Endodermal cell (in vitro differentiated cells): ENCODE measurements around the gene MAD2L1. TPM values are rescaled to one million over a fixed set of nuclear protein-coding genes. Genes with fewer than 3 reads are reported as not detected.

Source experiments
- DNase-seq: peaks from one replicate; pipeline ENCODE4 v3.0.0-alpha.2; 2017
- H3K27ac ChIP-seq: 2 replicates; pipeline ENCODE4 v1.5.1; 2013; ENCODE audit warnings: mild to moderate bottlenecking, low read depth, low read length, moderate library complexity
- H3K27me3 ChIP-seq: 2 replicates; pipeline ENCODE4 v1.6.1; 2013; ENCODE audit warnings: mild to moderate bottlenecking, low read length, moderate library complexity; ENCODE audit not compliant: insufficient read depth, control insufficient read depth, poor library complexity, severe bottlenecking
- H3K36me3 ChIP-seq: 2 replicates; pipeline ENCODE4 v1.7.0; 2013; ENCODE audit warnings: mild to moderate bottlenecking, low read length, moderate library complexity; ENCODE audit not compliant: control insufficient read depth, insufficient read depth
- H3K4me1 ChIP-seq: one replicate; pipeline ENCODE4 v1.7.0; 2013; ENCODE audit warnings: low read length; ENCODE audit not compliant: control insufficient read depth, insufficient read depth
- H3K4me3 ChIP-seq: 2 replicates; pipeline ENCODE4 v1.5.1; 2013; ENCODE audit warnings: mild to moderate bottlenecking, low read length, moderate library complexity
- H3K9ac ChIP-seq: 2 replicates; pipeline ENCODE4 v1.6.1; 2013; ENCODE audit warnings: mild to moderate bottlenecking, low read length, moderate library complexity; ENCODE audit not compliant: poor library complexity, severe bottlenecking; ENCODE audit errors: extremely low read depth
- H3K9me3 ChIP-seq: 2 replicates; pipeline ENCODE4 v1.6.1; 2013; ENCODE audit warnings: mild to moderate bottlenecking, low read length, moderate library complexity; ENCODE audit not compliant: control insufficient read depth
- H3K27ac Mint-ChIP-seq: 2 replicates; pipeline ENCODE4 v1.8.0; 2020; ENCODE audit warnings: mixed read lengths
- H3K27me3 Mint-ChIP-seq: 2 replicates; pipeline ENCODE4 v1.8.0; 2021; ENCODE audit warnings: mild to moderate bottlenecking, mixed read lengths; ENCODE audit not compliant: insufficient read depth
- H3K36me3 Mint-ChIP-seq: 2 replicates; pipeline ENCODE4 v1.8.0; 2020; ENCODE audit warnings: low read depth, mixed read lengths
- H3K4me1 Mint-ChIP-seq: 2 replicates; pipeline ENCODE4 v1.8.0; 2020; ENCODE audit warnings: mixed read lengths
- H3K4me3 Mint-ChIP-seq: 2 replicates; pipeline ENCODE4 v1.8.0; 2020; ENCODE audit warnings: mild to moderate bottlenecking, moderate library complexity, mixed read lengths
- H3K9me3 Mint-ChIP-seq: 2 replicates; pipeline ENCODE4 v1.8.0; 2020; ENCODE audit warnings: mild to moderate bottlenecking, mixed read lengths
- WGBS, 2 experiments: methylation state at CpG; one replicate each; pipeline versions ENCODE4 v1.1.5 to v1.1.7; 2013; ENCODE audit warnings: missing lambda C conversion rate in 2 of 2, mixed read lengths in 1 of 2; ENCODE audit not compliant: insufficient coverage in 1 of 2, insufficient read length in 1 of 2; 5-methylcytosine and 5-hydroxymethylcytosine counted together
- total RNA-seq, 2 donors: library from RNA; stranded (reverse); fragmentation: NEBNext Ultra II Directional in 1 of 2; extraction: Animal tissue kit (Norgen Biotek cat#: 25700) in 1 of 2; gene quantifications; 2 replicates in 1 of 2; 3 replicates in 1 of 2; pipeline ENCODE4 v1.2.1, GENCODE V29; 2021
- TF ChIP-seq, protein P1 (sequence below): fragments of 200-600 bp; sonication (generic); conservative IDR thresholded peaks from 2 replicates; pipeline ENCODE4 v1.5.0; 2021; ENCODE audit warnings: antibody characterized with exemption, mild to moderate bottlenecking

MAD2L1 gene
- total RNA-seq, 2 donors from 2014 or later = 53.3 to 82.4 TPM

DNA sequence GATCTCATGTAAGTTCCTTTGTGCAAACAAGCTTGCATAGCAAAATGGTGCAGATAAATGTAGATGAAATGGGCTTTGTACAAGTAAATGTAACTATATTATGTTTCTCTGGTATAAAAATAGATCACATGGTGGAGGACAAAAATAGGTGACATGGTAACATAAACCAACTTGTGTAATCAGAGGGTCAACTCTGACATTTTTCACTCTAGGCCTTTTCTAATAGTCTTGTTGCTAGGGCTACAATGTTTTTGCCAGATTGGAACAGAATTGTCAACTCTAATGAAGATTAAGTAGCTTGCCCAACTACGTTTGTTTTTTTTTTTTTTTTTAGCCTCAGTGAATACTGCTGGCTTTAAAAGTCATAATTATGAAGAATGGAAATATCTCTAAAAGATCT is 11.5 kb downstream of the MAD2L1 start:
- H3K4me3 ChIP-seq = no peak overlapping the region
- Mint-ChIP-seq H3K4me3 (no peak overlapping the region), H3K9me3 (no peaks in the 10 kb centered on the region), H3K27ac (no peak overlapping the region), H3K4me1 (no peaks in the 10 kb centered on the region), H3K27me3 (no peaks in the 10 kb centered on the region), H3K36me3 (peaks cover 18% of the 10 kb centered on the region)
- no peak for DNase-seq
- WGBS, 2 experiments = 86% methylated on average over 1 of the region's 1 CpG; no CpG with 5 or more reads in 1 of the 2 experiments
- TF ChIP-seq, protein P1, sequence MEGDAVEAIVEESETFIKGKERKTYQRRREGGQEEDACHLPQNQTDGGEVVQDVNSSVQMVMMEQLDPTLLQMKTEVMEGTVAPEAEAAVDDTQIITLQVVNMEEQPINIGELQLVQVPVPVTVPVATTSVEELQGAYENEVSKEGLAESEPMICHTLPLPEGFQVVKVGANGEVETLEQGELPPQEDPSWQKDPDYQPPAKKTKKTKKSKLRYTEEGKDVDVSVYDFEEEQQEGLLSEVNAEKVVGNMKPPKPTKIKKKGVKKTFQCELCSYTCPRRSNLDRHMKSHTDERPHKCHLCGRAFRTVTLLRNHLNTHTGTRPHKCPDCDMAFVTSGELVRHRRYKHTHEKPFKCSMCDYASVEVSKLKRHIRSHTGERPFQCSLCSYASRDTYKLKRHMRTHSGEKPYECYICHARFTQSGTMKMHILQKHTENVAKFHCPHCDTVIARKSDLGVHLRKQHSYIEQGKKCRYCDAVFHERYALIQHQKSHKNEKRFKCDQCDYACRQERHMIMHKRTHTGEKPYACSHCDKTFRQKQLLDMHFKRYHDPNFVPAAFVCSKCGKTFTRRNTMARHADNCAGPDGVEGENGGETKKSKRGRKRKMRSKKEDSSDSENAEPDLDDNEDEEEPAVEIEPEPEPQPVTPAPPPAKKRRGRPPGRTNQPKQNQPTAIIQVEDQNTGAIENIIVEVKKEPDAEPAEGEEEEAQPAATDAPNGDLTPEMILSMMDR = no peak
- H3K27ac ChIP-seq = no peak overlapping the region
- H3K4me1 ChIP-seq = no peaks in the 10 kb centered on the region
- no peaks in the 10 kb centered on the region for H3K27me3 ChIP-seq
- H3K9me3 ChIP-seq = no peaks in the 10 kb centered on the region
- H3K9ac ChIP-seq = no peak overlapping the region
- peaks cover 23% of the 10 kb centered on the region for H3K36me3 ChIP-seq

DNA sequence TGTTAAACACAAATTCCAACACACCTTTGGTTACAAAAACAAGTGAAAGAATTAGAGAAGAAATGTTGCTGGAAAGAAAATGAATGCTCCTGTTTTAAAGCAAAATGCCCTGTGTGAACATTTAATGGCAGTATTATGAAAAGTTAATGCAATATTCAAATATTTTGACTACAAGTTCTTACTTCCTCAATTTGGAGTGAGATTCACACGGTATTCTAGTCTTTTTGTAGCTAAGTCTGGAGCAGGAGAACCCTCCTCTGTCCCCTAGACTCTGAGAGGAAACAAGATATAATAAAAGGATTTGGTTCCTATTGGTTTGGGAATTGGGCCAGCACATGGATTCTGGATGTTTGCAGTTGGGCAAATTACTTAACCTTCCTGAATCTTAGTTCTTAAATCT is 12.7 kb downstream of the MAD2L1 start:
- H3K4me1 ChIP-seq = no peaks in the 10 kb centered on the region
- H3K9me3 ChIP-seq = no peaks in the 10 kb centered on the region
- DNase-seq = no peak
- Mint-ChIP-seq H3K9me3 (no peaks in the 10 kb centered on the region), H3K4me1 (peaks cover 2% of the 10 kb centered on the region), H3K27ac (no peak overlapping the region), H3K4me3 (no peak overlapping the region), H3K36me3 (peaks cover 9% of the 10 kb centered on the region), H3K27me3 (no peaks in the 10 kb centered on the region)
- H3K27me3 ChIP-seq = no peaks in the 10 kb centered on the region
- no peak overlapping the region for H3K27ac ChIP-seq
- H3K36me3 ChIP-seq = peaks cover 10% of the 10 kb centered on the region
- H3K9ac ChIP-seq = no peak overlapping the region
- WGBS, 2 experiments = 80 to 100% methylated on average over 1 of the region's 1 CpG
- H3K4me3 ChIP-seq = no peak overlapping the region
- TF ChIP-seq, protein P1 = no peak

DNA sequence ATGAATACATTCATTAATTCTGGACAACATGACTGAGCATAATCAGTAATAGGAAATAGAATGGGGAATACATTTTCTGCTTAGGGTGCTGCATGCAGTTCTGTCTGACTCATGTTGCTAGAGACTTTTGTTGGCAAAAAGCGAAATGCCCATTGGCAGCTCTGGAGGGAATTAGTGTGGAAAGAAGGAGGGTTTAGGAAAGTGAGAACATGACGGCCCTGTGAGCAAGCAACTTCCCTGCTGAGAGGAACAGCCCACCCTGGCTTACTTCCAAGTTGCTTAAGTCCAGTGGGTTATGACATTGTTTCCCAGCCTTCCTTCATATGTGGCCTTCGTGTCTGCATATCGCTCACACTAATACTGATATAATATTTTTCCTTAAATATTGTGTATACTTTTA is 13.8 kb downstream of the MAD2L1 start:
- TF ChIP-seq, protein P1 = no peak
- Mint-ChIP-seq H3K36me3 (no peaks in the 10 kb centered on the region), H3K4me3 (no peak overlapping the region), H3K27ac (no peak overlapping the region), H3K27me3 (no peaks in the 10 kb centered on the region), H3K9me3 (no peaks in the 10 kb centered on the region), H3K4me1 (peaks cover 2% of the 10 kb centered on the region)
- no peak for DNase-seq
- Histone ChIP-seq H3K4me3 (no peak overlapping the region), H3K9me3 (no peaks in the 10 kb centered on the region), H3K27ac (no peak overlapping the region), H3K27me3 (no peaks in the 10 kb centered on the region), H3K9ac (no peak overlapping the region), H3K36me3 (no peaks in the 10 kb centered on the region), H3K4me1 (no peaks in the 10 kb centered on the region)
- 60 to 91% methylated on average over 1 to 4 of the region's 4 CpGs for WGBS, 2 experiments
